HepG2 (cell line): ENCODE results near the gene HTR7. TPM values are rescaled to one million over a fixed set of nuclear protein-coding genes. Genes with fewer than 3 reads are reported as not detected.
"Not testable (repeated sequence)": the region's sequence is repeated elsewhere in the genome, so short reads cannot be mapped to it uniquely, and the experiment has no call there.

ENCODE experiments used
- ATAC-seq: fragments of 200-7000 bp; cut with Tn5 transposase; 3 replicates; pipeline ENCODE4 v1.9.1; 2020; ENCODE audit warnings: mild to moderate bottlenecking, moderate library complexity
- BruUV-seq: library from RNA; stranded (reverse); fragments of 400-500 nt; replicated peaks from 2 replicates; lab custom pipeline; 2021; lab: Mats Ljungman, UMichigan
- CTCF ChIA-PET: fragments of 300-600 bp; formaldehyde crosslinking; extraction: SDS; loops from one replicate; lab custom pipeline; 2021; ENCODE audit warnings: low total read pairs, inconsistent platforms, low intra/inter-chr PET ratio; lab: Yijun Ruan, JAX
- POLR2A ChIA-PET: fragments of 350-600 bp; sonication (Branson Sonifier 250); formaldehyde crosslinking; loops from one replicate; lab custom pipeline; 2020; ENCODE audit warnings: antibody characterized with exemption, inconsistent platforms; lab: Yijun Ruan, JAX
- DNase-seq: peaks from one replicate; pipeline ENCODE4 v3.0.0-alpha.2; 2015; ENCODE audit warnings: low spot score
- FAIRE-seq: peaks from 3 replicates; lab custom pipeline; 2011; peaks lifted over from hg19 to GRCh38; lab: Jason Lieb, UNC
- H2AFZ ChIP-seq: one replicate; pipeline ENCODE4 v1.6.1; 2011; ENCODE audit warnings: low read length, inconsistent platforms
- H3K27ac ChIP-seq: fragments of 300-600 bp; 3 replicates; pipeline ENCODE4 v1.8.0; 2011; ENCODE audit warnings: mixed run types, mild to moderate bottlenecking, mixed read lengths, low read length, inconsistent platforms; ENCODE audit not compliant: insufficient read depth; ENCODE audit errors: extremely low read length
- H3K27me3 ChIP-seq, 2 experiments: fragments of 200-600 bp in 1 of 2; 2 replicates in 1 of 2; 3 replicates in 1 of 2; pipeline versions ENCODE4 v1.6.0 to v1.8.0; 2011; ENCODE audit warnings: low read length in 2 of 2, mild to moderate bottlenecking in 2 of 2, moderate library complexity in 2 of 2, inconsistent platforms in 1 of 2; ENCODE audit not compliant: insufficient read depth in 2 of 2, control insufficient read depth in 1 of 2
- H3K36me3 ChIP-seq, 2 experiments: fragments of 200-600 bp in 1 of 2; replicated peaks in 1 of 2; 2 replicates in 1 of 2; 3 replicates in 1 of 2; pipeline versions ENCODE4 v1.5.1 to v1.8.0; 2011; ENCODE audit warnings: low read length in 2 of 2, inconsistent platforms in 1 of 2; ENCODE audit not compliant: insufficient read depth in 2 of 2, control insufficient read depth in 1 of 2
- H3K4me1 ChIP-seq: 2 replicates; pipeline ENCODE4 v1.5.1; 2012; ENCODE audit warnings: low read length, inconsistent platforms; ENCODE audit not compliant: insufficient read depth
- H3K4me2 ChIP-seq: 2 replicates; pipeline ENCODE4 v1.6.0; 2011; ENCODE audit warnings: low read depth, low read length, inconsistent platforms
- H3K4me3 ChIP-seq, 3 experiments: fragments of 200-600 bp in 1 of 3; sonication (generic), shearing (Covaris generic) in 1 of 3; replicated peaks in 1 of 3; 2 replicates each; pipeline ENCODE4 v1.5.1; 2011 to 2016; ENCODE audit warnings: low read length in 3 of 3, inconsistent platforms in 2 of 3, low read depth in 2 of 3, mild to moderate bottlenecking in 2 of 3, control low read depth in 1 of 3, mixed read lengths in 1 of 3; ENCODE audit not compliant: insufficient read depth in 1 of 3
- H3K79me2 ChIP-seq: one replicate; pipeline ENCODE4 v1.6.1; 2011; ENCODE audit warnings: low read length, inconsistent platforms; ENCODE audit not compliant: insufficient read depth
- H3K9ac ChIP-seq: 2 replicates; pipeline ENCODE4 v1.6.0; 2011; ENCODE audit warnings: mild to moderate bottlenecking, low read depth, low read length, inconsistent platforms; ENCODE audit not compliant: insufficient read depth
- H3K9me3 ChIP-seq: 2 replicates; pipeline ENCODE4 v1.5.1; 2012; ENCODE audit warnings: mild to moderate bottlenecking, low read length
- H4K20me1 ChIP-seq: 2 replicates; pipeline ENCODE4 v1.6.0; 2011; ENCODE audit warnings: inconsistent platforms, mild to moderate bottlenecking, low read length, moderate library complexity; ENCODE audit not compliant: insufficient read depth
- FOXO4 ChIP-seq: sonication (generic); formaldehyde crosslinking; conservative IDR thresholded peaks from 2 replicates; pipeline ENCODE4 v1.8.1; 2023; ENCODE audit warnings: missing genetic modification reagents
- SMC3 ChIP-seq: IDR thresholded peaks from 2 replicates; pipeline ENCODE4 v1.6.1; 2011; ENCODE audit warnings: low read length, improper control_type of control experiment
- STAG1 ChIP-seq: sonication (generic); formaldehyde crosslinking; IDR thresholded peaks from 2 replicates; pipeline ENCODE4 v1.4.0; 2020; ENCODE audit warnings: missing genetic modification reagents
- ZNF362 ChIP-seq: sonication (generic); formaldehyde crosslinking; IDR thresholded peaks from 2 replicates; pipeline ENCODE4 v1.4.0; 2020; ENCODE audit warnings: missing genetic modification reagents, mild to moderate bottlenecking, borderline replicate concordance
- WGBS: methylation state at CpG from one replicate; pipeline ENCODE4 v1.1.6; 2017; ENCODE audit warnings: low lambda C conversion rate; 5-methylcytosine and 5-hydroxymethylcytosine counted together
- in situ Hi-C: cut with HindIII; loops from 2 replicates; pipeline ENCODE4 v1.10.0; 2017; ENCODE audit warnings: low pct_unique_long_range_greater_than_20kb; ENCODE audit not compliant: extremely low pct_ligation_motif_present
- intact Hi-C: fragments of 100-400 bp; cut with micrococcal nuclease; formaldehyde crosslinking; loops from one replicate; pipeline ENCODE4 v1.10.0; 2022; ENCODE audit not compliant: unreplicated experiment
- polyA plus RNA-seq, 8 experiments: library from polyadenylated mRNA; depleted of rRNA in 3 of 8; stranded (reverse) in 7 of 8; unstranded in 1 of 8; fragments of >200 nt; fragmentation: Illumina TruSeq in 4 of 8; extraction: Trizol in 4 of 8; gene quantifications; 2 replicates each; pipeline versions ENCODE4 v1.2.1 to v1.2.3, GENCODE V29; 2011 to 2016; ENCODE audit warnings: low read depth in 4 of 8, missing spikeins in 1 of 8, mixed read lengths in 1 of 8; ENCODE audit not compliant: insufficient read depth in 1 of 8
- total RNA-seq, 5 experiments: library from RNA; depleted of rRNA; stranded (reverse); fragments of >200 nt; fragmentation: Illumina TruSeq; extraction: Trizol; gene quantifications; 2 replicates each; pipeline ENCODE4 v1.2.3, GENCODE V29; 2016; ENCODE audit warnings: low read depth in 1 of 5
- TF ChIP-seq, protein P1 (sequence below): sonication (generic); formaldehyde crosslinking; IDR thresholded peaks from 2 replicates; pipeline ENCODE4 v1.5.0; 2020; ENCODE audit warnings: mild to moderate bottlenecking, missing genetic modification reagents, moderate library complexity
- TF ChIP-seq, protein P2 (sequence below): IDR thresholded peaks from 2 replicates; pipeline ENCODE4 v1.6.1; 2012; ENCODE audit warnings: low read depth, low read length, improper control_type of control experiment

HTR7 gene
- total and polyA plus RNA-seq, 2 of the 13 experiments (the other 11 are each of a cell fraction or from before 2014, with no cell fraction given): 0.04 TPM; not detected in 1

GRCh38 chr10:90880059-90880719 is 22.4 kb upstream of the HTR7 start:
- H3K36me3 ChIP-seq: peaks cover 4 to 62% of the 10 kb centered on the region in 2 experiments; a peak in 4 of 5 replicates
- H3K27me3 ChIP-seq, H3K9ac ChIP-seq, H3K4me1 ChIP-seq, FAIRE-seq, H2AFZ ChIP-seq, H3K79me2 ChIP-seq, H3K4me2 ChIP-seq, H3K9me3 ChIP-seq, POLR2A ChIA-PET, BruUV-seq, H3K4me3 ChIP-seq, H3K27ac ChIP-seq, ATAC-seq, H4K20me1 ChIP-seq: not testable (repeated sequence)
- peak; percentile 31; the same call in 1 of the 2 replicates for TF ChIP-seq SMC3
- TF ChIP-seq, protein P1, sequence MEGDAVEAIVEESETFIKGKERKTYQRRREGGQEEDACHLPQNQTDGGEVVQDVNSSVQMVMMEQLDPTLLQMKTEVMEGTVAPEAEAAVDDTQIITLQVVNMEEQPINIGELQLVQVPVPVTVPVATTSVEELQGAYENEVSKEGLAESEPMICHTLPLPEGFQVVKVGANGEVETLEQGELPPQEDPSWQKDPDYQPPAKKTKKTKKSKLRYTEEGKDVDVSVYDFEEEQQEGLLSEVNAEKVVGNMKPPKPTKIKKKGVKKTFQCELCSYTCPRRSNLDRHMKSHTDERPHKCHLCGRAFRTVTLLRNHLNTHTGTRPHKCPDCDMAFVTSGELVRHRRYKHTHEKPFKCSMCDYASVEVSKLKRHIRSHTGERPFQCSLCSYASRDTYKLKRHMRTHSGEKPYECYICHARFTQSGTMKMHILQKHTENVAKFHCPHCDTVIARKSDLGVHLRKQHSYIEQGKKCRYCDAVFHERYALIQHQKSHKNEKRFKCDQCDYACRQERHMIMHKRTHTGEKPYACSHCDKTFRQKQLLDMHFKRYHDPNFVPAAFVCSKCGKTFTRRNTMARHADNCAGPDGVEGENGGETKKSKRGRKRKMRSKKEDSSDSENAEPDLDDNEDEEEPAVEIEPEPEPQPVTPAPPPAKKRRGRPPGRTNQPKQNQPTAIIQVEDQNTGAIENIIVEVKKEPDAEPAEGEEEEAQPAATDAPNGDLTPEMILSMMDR (CRISPR knock-in tag): peak; percentile 54
- 0 out of 2 replicates have a peak, but pooled peaks have one; percentile 27 for TF ChIP-seq FOXO4 (CRISPR knock-in tag)
- peak; percentile 63 for TF ChIP-seq STAG1
- 0 out of 2 replicates have a peak, but pooled peaks have one; percentile 38 for TF ChIP-seq ZNF362 (CRISPR knock-in tag)
- TF ChIP-seq, protein P2, sequence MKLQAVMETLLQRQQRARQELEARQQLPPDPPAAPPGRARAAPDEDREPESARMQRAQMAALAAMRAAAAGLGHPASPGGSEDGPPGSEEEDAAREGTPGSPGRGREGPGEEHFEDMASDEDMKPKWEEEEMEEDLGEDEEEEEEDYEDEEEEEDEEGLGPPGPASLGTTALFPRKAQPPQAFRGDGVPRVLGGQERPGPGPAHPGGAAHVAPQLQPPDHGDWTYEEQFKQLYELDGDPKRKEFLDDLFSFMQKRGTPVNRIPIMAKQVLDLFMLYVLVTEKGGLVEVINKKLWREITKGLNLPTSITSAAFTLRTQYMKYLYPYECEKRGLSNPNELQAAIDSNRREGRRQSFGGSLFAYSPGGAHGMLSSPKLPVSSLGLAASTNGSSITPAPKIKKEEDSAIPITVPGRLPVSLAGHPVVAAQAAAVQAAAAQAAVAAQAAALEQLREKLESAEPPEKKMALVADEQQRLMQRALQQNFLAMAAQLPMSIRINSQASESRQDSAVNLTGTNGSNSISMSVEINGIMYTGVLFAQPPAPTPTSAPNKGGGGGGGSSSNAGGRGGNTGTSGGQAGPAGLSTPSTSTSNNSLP: peak; percentile 33; the same call in 1 of the 2 replicates
- WGBS: 86% methylated on average over 8 of the region's 8 CpGs
- in situ Hi-C loops: loop anchor here (25.0 kb wide), 1 partner anchor 507 kb away; no protein-coding TSS in a partner anchor
- DNase-seq: peak; percentile 28
- CTCF ChIA-PET: interaction anchor here (1.4 to 2.4 kb wide), 2 partner anchors 371 to 416 kb away, joined by 3 to 7 read pairs; no protein-coding TSS in a partner anchor
- intact Hi-C loops: loop anchor here (1.0 kb wide), 1 partner anchor 416 kb away; no protein-coding TSS in a partner anchor
